Endothelial cell of umbilical vein (primary cell): ENCODE results near the gene GABARAPL1.

Experiments used
- EZH2 ChIP-seq: IDR thresholded peaks from 2 replicates; pipeline ENCODE4 v1.6.1; 2012; ENCODE audit warnings: borderline replicate concordance, low read depth, mild to moderate bottlenecking, moderate library complexity, low read length, inconsistent platforms; ENCODE audit not compliant: severe bottlenecking
- GATA2 ChIP-seq: IDR thresholded peaks from 2 replicates; pipeline ENCODE4 v1.7.0; 2011; ENCODE audit warnings: low read depth, mild to moderate bottlenecking, moderate library complexity, mixed read lengths, low read length; ENCODE audit not compliant: insufficient read length, insufficient read depth
- POLR2AphosphoS5 ChIP-seq: IDR thresholded peaks from 2 replicates; pipeline ENCODE4 v1.6.1; 2012; ENCODE audit warnings: low read depth, mild to moderate bottlenecking, control low read depth, low read length, moderate library complexity; ENCODE audit not compliant: insufficient read depth
- TF ChIP-seq, protein P1 (sequence below), 2 donors: IDR thresholded peaks; 1 replicate in 1 of 2; 2 replicates in 1 of 2; pipeline ENCODE4 v1.5.1; 2011; ENCODE audit warnings: low read length in 2 of 2, mild to moderate bottlenecking in 2 of 2, moderate library complexity in 2 of 2, control low read depth in 1 of 2, inconsistent platforms in 1 of 2, low read depth in 1 of 2; ENCODE audit not compliant: insufficient read depth in 1 of 2; ENCODE audit errors: extremely low read depth in 1 of 2
- TF ChIP-seq, protein P2 (sequence below): IDR thresholded peaks from 2 replicates; pipeline ENCODE4 v1.6.1; 2011; ENCODE audit not compliant: insufficient read depth, insufficient read length

DNA sequence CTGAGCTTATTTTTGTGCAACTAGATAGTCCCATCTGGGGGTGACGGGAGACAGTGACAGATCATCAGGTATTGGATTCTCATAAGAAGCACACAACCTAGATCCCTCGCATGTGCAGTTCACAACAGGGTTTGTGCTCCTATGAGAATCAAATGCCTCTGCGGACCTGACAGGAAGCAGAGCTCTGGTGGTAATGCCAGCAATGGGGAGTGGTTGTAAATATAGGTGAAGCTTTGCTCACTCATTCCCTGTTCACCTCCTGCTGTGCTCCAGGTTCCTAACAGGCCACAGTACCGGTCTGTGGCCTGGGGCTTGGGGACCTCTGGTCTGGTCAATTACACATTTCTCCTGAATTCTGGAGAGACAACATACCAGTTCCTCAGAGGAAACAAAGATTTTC is 39.0 kb downstream of the GABARAPL1 start:
- TF ChIP-seq POLR2AphosphoS5 (no peak), EZH2 (no peak), GATA2 (no peak)
- TF ChIP-seq, protein P1, sequence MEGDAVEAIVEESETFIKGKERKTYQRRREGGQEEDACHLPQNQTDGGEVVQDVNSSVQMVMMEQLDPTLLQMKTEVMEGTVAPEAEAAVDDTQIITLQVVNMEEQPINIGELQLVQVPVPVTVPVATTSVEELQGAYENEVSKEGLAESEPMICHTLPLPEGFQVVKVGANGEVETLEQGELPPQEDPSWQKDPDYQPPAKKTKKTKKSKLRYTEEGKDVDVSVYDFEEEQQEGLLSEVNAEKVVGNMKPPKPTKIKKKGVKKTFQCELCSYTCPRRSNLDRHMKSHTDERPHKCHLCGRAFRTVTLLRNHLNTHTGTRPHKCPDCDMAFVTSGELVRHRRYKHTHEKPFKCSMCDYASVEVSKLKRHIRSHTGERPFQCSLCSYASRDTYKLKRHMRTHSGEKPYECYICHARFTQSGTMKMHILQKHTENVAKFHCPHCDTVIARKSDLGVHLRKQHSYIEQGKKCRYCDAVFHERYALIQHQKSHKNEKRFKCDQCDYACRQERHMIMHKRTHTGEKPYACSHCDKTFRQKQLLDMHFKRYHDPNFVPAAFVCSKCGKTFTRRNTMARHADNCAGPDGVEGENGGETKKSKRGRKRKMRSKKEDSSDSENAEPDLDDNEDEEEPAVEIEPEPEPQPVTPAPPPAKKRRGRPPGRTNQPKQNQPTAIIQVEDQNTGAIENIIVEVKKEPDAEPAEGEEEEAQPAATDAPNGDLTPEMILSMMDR (IDR thresholded peaks at IDR 0.05; ENCODE audit: extremely low read depth in 1 of 2, insufficient read depth in 1 of 2, low read depth in 1 of 2, low read length in 2 of 2) = no peak
- TF ChIP-seq, protein P2, sequence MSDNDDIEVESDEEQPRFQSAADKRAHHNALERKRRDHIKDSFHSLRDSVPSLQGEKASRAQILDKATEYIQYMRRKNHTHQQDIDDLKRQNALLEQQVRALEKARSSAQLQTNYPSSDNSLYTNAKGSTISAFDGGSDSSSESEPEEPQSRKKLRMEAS = no peak
